Measurements from ENCODE around the gene FPR2.
"Not testable (repeated sequence)": the region's sequence is repeated elsewhere in the genome, so short reads cannot be mapped to it uniquely, and the experiment has no call there.

Gene FPR2

DNA sequence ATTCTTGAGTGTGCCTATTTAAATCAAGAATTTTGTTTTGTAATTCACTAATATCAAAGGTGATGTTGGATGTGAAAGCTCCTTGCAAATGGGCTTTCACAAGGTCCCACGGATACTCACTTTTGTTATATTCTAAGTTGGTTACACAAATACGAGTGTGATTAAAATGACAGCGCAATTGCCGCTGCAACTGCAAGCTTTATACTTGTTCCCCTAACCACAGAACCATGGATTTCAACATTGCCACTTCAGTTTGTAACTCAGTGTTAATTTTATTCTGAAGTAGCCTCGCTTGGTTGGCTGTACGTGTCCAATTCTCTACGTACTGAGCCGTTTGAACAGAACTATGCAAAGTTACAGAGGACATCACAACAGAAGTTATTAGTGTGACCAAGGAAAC, 44.4 kb downstream of the FPR2 start:
- DNase-seq (ENCODE audit: low spot score), result not testable (repeated sequence)

GRCh38 chr19:51806571-51806970, 45.6 kb downstream of the FPR2 start:
- DNase-seq (ENCODE audit: low spot score), result not testable (repeated sequence)

- no peak for DNase-seq (ENCODE audit: low spot score)
Measured at GRCh38 chr19:51807111-51807701, 46.2 kb downstream of the FPR2 start.

- no peak for DNase-seq (ENCODE audit: low spot score)
Measured at GRCh38 chr19:51807925-51808324, 46.9 kb downstream of the FPR2 start.

GRCh38 chr19:51808333-51808986, 47.5 kb downstream of the FPR2 start:
- DNase-seq (ENCODE audit: low spot score), result no peak

GRCh38 chr19:51809787-51810186, 48.8 kb downstream of the FPR2 start:
- DNase-seq (ENCODE audit: low spot score), result no peak

DNA sequence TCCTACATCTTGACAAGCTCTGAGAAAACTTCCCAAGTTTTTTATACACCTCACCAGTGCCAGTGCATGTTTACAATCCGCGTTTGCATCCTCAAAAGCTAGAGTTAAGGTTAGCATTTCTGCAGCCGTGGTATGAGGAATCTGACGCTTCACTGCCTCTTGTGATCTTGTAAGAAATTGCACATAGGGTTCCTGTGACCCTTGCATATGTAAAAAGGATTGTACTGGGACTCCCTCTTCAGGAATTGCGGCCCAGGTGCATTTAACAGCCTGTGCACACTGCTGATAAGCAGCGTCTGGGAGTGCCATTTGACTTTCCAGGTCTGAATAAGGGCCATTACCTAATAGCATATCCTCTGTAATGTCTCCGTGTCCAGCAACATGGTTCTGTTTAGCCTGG, 49.2 kb downstream of the FPR2 start:
- no peak for DNase-seq (ENCODE audit: low spot score)

DNA sequence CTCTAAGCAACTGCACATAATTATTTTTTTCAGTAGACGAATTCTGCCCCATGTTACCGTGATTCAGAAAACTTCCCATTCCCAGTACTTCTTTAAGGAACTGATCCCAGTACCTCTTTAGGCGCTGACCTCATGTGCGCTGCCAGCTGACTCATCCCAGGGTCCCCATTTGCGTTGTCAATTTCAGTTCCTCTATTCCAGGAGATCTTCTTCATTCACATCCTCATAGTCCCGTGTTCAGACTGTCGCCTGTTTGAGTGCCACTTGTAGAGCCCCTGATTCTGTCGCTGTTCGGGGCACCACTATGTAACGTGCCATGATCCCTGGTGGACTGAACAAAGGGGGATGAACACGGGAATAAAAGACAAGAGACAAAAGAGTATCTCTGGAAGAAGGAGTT, 50.4 kb downstream of the FPR2 start:
- DNase-seq (ENCODE audit: low spot score), result peak; percentile 80

DNA sequence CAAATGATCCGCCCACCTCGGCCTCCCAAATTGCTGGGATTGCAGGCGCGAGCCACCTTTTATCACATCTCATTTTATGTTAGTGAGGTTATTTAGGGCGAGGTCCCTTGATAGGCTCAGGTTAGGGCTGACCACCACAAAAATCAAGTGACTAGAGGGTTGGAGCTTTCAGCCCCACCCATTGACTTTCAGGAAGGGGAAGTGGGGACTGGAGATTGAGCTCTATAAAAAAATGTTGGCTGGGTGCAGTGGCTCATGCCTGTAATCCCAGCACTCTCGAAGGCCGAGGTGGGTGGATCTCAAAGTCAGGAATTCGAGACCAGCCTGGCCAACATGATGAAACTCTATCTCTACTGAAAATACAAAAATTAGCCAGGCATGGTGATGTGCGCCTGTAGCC, 54.1 kb downstream of the FPR2 start:
- no peak for DNase-seq (ENCODE audit: low spot score)

DNA sequence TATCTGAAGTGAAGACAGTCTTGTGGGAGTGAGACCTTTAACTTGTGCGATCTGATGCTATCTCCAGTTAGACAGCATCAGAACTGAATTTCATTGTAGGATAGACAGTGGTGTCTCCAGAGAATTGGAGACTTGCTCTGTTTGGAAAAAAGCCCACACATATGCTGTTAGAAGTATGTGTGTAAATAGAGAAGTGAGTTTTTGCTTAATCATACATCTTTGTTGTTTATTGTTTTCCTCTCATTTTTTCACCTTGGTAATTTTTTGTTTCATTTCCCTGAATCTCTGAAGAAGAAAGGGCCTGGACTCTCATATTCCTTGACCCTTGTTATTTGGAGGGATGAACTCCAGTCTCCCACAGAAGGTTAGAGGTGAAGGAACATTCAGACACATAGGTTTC, 55.7 kb downstream of the FPR2 start:
- no peak for DNase-seq (ENCODE audit: low spot score)

DNA sequence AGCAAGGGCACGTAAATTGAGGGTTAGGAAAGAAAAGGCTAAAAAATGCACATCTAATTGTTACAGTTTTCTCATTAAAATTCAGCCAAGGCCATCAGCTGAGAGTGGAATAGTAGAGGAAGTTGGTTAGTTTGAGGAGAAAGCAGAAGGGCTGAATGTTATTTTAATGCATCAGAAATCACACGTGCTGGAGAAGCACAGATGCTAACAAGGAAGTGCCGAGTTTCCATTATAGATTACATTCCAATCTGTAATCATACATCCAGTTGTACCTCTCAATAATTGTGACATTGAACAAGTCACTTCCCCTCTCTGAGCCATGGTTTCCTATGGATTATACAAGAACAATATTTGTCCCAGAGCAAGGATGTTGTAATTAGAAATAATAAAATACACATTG, 59.0 kb downstream of the FPR2 start:
- no peak for DNase-seq (ENCODE audit: low spot score)

All from pons (tissue), 1 donor.